ENCODE results near the gene ZNF366.

DNA sequence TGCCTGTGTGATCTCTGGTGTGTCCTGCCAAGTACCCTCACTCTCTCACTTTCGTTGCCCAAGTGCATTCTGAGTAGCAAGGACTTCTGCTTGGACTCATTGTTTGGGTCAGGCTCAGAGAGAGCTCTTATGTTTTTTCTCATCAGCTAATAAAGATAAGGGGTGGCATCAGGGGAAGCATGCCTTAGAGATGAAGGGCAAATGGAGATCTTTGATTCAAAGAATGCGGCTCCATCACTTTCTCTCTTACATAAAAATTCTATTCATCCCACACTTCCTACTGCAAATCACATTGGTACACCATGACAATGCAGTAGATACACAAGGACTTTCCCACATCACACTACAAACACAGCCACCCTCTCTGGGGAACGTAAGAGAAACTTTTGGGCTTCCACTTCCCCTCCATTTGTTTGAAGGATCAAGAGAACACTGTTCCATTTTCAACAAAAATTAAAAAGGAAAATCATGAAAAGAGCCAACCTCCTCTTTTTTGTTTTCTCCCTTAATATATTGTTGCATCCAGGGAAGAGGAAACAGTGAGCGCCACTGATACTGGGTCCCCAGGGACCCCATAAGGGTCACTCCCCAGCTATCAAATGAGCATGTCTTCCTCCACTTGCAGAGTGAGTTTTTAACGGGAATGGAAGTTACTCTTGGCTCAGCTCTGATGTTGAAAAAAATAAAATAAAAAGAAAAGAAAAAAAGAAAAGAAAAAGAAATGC, 73.0 kb downstream of the ZNF366 start:
- TF ChIP-seq CTCF (IDR thresholded peaks at IDR 0.05) (no peak), POLR2A (IDR thresholded peaks at IDR 0.05) (no peak)
